ENCODE results near the gene DNALI1. TPM values are rescaled to one million over a fixed set of nuclear protein-coding genes. Genes with fewer than 3 reads are reported as not detected.

Gene DNALI1
- total RNA-seq, 2 donors from 2014 or later: 2.1 to 3.9 TPM

GRCh38 chr1:37595440-37596181 lies 38.9 kb downstream of the DNALI1 start, which contains the start of gene GNL2:
Gene GNL2 (minus strand): TSS chr1:37595937. CDS start chr1:37595822, 115 bp downstream.
- DNase-seq (ENCODE audit: low spot score): peak; percentile 100
- intact Hi-C loops (cut with DNase I): loop anchor here in 1 of 2 donors (5.0 kb wide), 1 partner anchor 717 kb away; no protein-coding TSS in a partner anchor

DNA sequence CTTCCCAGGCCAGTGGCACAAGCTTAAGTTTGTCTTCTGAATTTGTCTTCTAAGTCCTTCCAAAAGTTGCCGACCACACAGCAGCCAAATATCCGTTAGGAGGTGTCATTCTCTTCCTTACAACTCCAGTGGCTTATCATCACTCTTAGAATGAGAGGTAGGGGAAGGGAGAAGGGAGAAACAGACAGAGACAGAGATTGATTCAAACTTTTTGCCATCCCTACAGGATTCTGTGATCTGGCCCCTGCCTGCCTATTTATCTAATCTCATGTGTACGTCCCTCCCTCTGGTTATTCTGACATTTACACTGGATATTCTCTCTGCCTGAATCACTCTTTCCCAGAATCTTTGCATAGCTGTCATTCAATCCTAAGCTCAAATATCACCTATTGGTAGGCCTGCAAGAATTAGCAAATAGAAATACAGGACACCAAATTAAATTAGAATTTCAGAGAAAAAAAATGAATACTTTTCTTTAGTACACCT lies 39.5 kb downstream of the DNALI1 start:
- intact Hi-C loops (cut with DNase I): loop anchor here in 1 of 2 donors (5.0 kb wide), 1 partner anchor 716 kb away; no protein-coding TSS in a partner anchor
- DNase-seq (ENCODE audit: low spot score): no peak

DNA sequence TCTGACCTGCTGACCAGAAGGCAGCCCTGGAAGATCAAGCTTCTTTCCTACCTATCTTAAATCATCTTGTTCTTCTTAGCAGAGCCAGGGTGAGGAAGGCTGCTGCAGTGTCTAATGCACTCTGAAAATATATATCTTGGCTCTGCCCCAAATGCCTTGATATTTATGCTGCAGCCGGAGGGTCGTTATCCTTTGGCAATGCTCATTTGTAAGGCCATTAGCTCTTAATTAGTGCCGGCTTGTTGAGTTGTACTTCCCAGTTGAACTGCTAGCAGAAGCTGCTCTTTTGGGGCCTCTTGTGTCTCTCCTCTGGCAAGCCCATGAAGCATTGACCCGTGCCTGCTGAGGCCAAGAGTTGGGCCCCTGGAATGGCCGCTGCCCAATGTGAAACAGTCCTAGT lies 43.2 kb downstream of the DNALI1 start:
- DNase-seq (ENCODE audit: low spot score): no peak
- intact Hi-C loops (cut with DNase I): loop anchor here in 1 of 2 donors (5.0 to 10.0 kb wide), 2 partner anchors 85 to 712 kb away; no protein-coding TSS in a partner anchor

DNA sequence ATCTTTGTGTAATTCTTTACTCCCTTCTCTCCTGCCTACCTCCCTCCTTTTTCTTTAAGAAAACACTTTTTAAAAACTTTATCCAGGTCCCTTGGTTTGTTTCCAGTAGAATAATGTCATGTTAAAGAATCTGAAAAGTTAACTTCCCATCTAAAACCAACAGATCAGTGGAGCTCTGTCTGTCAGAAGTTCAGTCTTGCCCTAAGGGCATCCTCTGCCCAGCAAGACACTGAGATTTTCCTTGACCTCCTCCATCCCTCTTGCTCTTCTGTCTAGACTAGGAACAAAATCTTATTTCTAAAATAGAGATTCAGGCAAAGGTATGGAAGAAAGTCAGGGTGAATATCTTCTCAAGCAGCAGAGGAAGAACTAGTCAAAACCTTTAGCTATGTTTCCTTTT lies 44.7 kb downstream of the DNALI1 start:
- intact Hi-C loops (cut with DNase I): loop anchor here in 1 of 2 donors (10.0 kb wide), 1 partner anchor 83 kb away; no protein-coding TSS in a partner anchor
- no peak for DNase-seq (ENCODE audit: low spot score)

GRCh38 chr1:37602750-37603694 lies 46.3 kb downstream of the DNALI1 start:
- intact Hi-C loops (cut with DNase I): loop anchor here in 1 of 2 donors (10.0 kb wide), 1 partner anchor 82 kb away; no protein-coding TSS in a partner anchor

DNA sequence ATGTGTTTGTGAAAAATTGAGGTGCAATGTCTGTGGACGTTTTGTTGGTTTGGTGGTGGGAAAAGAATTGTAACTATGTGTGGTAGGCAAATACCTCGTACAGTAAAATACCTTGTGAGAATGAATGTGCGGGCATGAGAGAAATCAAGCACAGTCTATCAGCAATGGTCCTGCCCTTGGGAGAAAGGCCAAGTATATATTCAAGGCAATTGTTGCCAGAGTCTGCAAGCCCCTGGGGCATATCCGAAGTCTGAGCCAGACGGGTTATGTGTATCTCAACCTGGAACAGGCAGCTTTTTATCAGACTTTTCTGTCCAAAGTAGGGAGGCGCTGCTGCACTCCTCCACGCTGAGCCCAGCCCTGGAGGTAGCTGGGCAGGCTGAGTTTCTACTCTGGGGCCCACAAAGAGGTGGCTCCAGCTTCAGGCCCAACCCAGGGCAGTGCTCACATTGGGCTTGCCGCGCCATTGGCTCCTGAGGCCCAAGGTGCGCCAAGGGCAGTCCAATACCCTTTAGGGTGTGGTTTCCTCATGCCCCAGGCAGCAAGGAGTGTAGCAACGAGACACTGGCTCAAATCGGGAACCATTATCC lies 48.4 kb downstream of the DNALI1 start:
- intact Hi-C loops (cut with DNase I): loop anchor here in 1 of 2 donors (5.0 to 10.0 kb wide), 2 partner anchors 80 to 1987 kb away; no protein-coding TSS in a partner anchor

More at GRCh38 chr1:37602750-37603694, 46.3 kb downstream of the DNALI1 start:
- DNase-seq (ENCODE audit: low spot score): no peak

DNA sequence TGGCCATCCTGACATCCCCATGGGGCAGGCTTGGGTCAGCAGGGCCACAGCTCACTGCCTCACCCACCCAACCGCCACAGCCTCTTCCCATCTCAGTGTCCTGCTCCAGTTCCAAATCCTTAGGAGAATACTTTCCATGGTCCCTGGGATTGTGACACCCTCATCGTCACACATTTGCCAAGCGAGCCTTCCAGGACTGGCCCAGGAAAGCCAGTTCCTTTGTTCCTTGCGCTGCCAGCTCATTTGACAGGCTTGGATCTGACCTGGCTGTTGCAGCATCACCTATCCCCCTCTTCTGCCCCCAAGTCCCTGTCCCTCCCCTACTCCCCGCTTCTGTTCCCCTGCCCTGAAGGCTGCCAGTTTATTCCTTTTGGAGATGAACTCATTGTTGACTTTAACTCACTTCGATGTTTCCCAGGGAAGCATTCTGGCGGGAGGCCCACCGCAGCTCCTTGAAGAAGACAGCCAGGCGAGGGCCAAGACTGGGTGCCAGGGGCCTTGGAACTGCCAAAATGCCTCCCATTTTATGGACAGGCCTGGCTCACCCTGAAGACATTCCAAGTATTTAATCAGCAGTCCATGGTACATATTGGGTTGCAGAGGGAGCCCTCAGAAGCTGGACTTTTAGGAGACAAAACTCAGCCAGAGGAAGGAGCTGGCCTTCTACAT lies 49.2 kb downstream of the DNALI1 start:
- no peak for DNase-seq (ENCODE audit: low spot score)
- intact Hi-C loops (cut with DNase I): loop anchor here in 1 of 2 donors (1.0 to 10.0 kb wide), 3 partner anchors 79 to 1986 kb away; no protein-coding TSS in a partner anchor

More for the DNA sequence above, 48.4 kb downstream of the DNALI1 start:
- DNase-seq (ENCODE audit: low spot score): no peak

GRCh38 chr1:37606481-37607263 lies 49.9 kb downstream of the DNALI1 start:
- intact Hi-C loops (cut with DNase I): loop anchor here in 1 of 2 donors (1.0 to 10.0 kb wide), 3 partner anchors 78 to 1986 kb away; no protein-coding TSS in a partner anchor
- DNase-seq (ENCODE audit: low spot score): no peak

DNA sequence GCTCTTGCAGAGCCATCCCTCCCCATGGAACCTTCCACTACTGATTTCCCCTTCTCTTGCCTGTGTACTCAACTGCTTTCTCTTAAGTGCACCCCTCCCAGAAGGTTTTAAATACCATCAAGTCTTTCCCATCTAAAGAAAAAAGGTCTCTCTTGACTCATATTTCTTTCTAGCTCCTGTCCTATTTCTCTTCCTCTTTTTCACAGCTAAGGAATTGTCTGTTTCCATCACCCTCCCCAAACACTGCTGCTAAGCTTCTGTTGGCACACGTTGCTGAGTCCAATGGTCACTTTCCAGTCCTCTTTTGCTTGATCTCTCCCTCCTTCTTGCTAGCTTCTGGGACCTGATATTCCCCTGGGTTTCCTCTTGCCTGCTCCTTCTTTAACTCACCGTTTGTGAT lies 52.3 kb downstream of the DNALI1 start:
- intact Hi-C loops (cut with DNase I): loop anchor here in 1 of 2 donors (5.0 to 10.0 kb wide), 2 partner anchors 76 to 1983 kb away; no protein-coding TSS in a partner anchor
- DNase-seq (ENCODE audit: low spot score): no peak

DNA sequence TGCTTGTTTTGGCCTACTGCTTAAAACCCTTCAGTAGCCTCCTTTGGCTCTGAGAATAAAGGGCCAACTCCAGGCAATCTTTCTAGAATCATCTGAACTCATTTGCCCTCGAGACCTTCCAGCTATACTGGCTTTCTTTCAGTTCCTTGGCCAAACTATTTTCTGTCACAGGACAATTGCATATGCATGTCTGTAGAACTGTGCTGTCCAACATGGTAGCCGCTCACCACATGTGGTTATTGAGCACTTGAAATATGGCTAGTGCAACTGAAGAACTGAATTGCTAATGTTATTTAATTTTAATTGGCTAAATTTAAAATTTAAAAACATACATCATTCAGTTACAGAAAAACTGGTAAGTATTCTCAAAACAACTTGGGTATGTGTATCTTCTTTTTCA lies 53.3 kb downstream of the DNALI1 start:
- intact Hi-C loops (cut with DNase I): loop anchor here (5.0 to 10.0 kb wide), 3 partner anchors 67 to 1982 kb away; no protein-coding TSS in a partner anchor
- no peak for DNase-seq (ENCODE audit: low spot score)

DNA sequence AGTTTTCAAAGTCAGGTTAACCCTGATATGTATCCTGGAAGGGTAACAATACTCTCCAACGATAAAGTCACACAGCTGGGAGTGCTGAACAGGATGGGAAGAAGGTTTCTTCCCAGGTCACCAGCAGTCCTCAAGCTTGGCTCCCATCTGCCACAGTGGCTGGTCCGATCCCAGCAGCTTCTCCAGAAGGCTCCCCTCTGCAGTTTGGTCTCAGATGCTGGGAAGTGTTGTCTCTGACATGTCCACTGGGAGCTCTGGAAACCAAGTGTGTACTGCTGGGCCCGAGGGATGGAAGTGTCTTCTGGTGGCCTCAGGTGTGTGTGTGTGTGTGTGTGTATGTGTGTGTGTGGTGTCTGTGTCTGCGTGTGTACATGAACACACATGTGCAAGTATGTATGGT lies 55.4 kb downstream of the DNALI1 start:
- no peak for DNase-seq (ENCODE audit: low spot score)
- intact Hi-C loops (cut with DNase I): loop anchor here in 1 of 2 donors (5.0 kb wide), 1 partner anchor 65 kb away; no protein-coding TSS in a partner anchor

GRCh38 chr1:37614105-37614504 lies 57.4 kb downstream of the DNALI1 start:
- intact Hi-C loops (cut with DNase I): loop anchor here in 1 of 2 donors (5.0 kb wide), 1 partner anchor 63 kb away; no protein-coding TSS in a partner anchor
- peak; percentile 56 for DNase-seq (ENCODE audit: low spot score)

GRCh38 chr1:37616330-37616729 lies 59.6 kb downstream of the DNALI1 start:
- DNase-seq (ENCODE audit: low spot score): peak; percentile 55
- intact Hi-C loops (cut with DNase I): no loop called here

Data from posterior vena cava (tissue), 2 donors.